CD14-positive monocyte (primary cell): Measurements from ENCODE around the gene AZIN2. TPM values are rescaled to one million over a fixed set of nuclear protein-coding genes. Genes with fewer than 3 reads are reported as not detected.

Experiments
- DNase-seq, 3 donors: peaks; one replicate each; pipeline ENCODE4 v3.0.0-alpha.2; 2011 to 2022
- H2AFZ ChIP-seq: 2 replicates; pipeline ENCODE4 v1.6.0; 2012; ENCODE audit warnings: mild to moderate bottlenecking, low read depth, low read length, inconsistent platforms; ENCODE audit not compliant: insufficient read depth, poor library complexity, severe bottlenecking
- H3K27ac ChIP-seq, 2 donors: 1 replicate in 1 of 2; 2 replicates in 1 of 2; pipeline ENCODE4 v1.5.1; 2012 to 2013; ENCODE audit warnings: low read length in 2 of 2, control low read depth in 1 of 2, inconsistent platforms in 1 of 2, low read depth in 1 of 2, mild to moderate bottlenecking in 1 of 2
- H3K27me3 ChIP-seq, 2 donors: one replicate each; pipeline versions ENCODE4 v1.6.0 to v1.6.1; 2011 to 2013; ENCODE audit warnings: low read length in 2 of 2; ENCODE audit not compliant: control insufficient read depth in 2 of 2, insufficient read depth in 2 of 2
- H3K36me3 ChIP-seq, 2 donors: replicated peaks in 1 of 2; 1 replicate in 1 of 2; 2 replicates in 1 of 2; pipeline versions ENCODE4 v1.5.1 to v1.6.1; 2012 to 2013; ENCODE audit warnings: low read length in 2 of 2, control low read depth in 1 of 2, inconsistent platforms in 1 of 2, mild to moderate bottlenecking in 1 of 2; ENCODE audit not compliant: insufficient read depth in 2 of 2, control insufficient read depth in 1 of 2
- H3K4me1 ChIP-seq, 2 donors: 1 replicate in 1 of 2; 2 replicates in 1 of 2; pipeline versions ENCODE4 v1.5.1 to v1.6.1; 2012 to 2013; ENCODE audit warnings: low read length in 2 of 2, control low read depth in 1 of 2, inconsistent platforms in 1 of 2, mild to moderate bottlenecking in 1 of 2, moderate library complexity in 1 of 2; ENCODE audit not compliant: insufficient read depth in 2 of 2, control insufficient read depth in 1 of 2
- H3K4me2 ChIP-seq: replicated peaks from 2 replicates; pipeline ENCODE3; 2012; ENCODE audit warnings: low read length, moderate library complexity, mild to moderate bottlenecking; ENCODE audit not compliant: poor library complexity, severe bottlenecking; ENCODE audit errors: extremely low read depth
- H3K4me3 ChIP-seq, 3 experiments: fragments of 200-600 bp in 1 of 3; sonication (generic) in 1 of 3; replicated peaks in 1 of 3; 1 replicate in 2 of 3; 2 replicates in 1 of 3; pipeline ENCODE4 v1.5.1; 2011 to 2013; ENCODE audit warnings: low read length in 3 of 3, mild to moderate bottlenecking in 3 of 3, control low read depth in 2 of 3, low read depth in 2 of 3, inconsistent platforms in 1 of 3, moderate library complexity in 1 of 3
- H3K79me2 ChIP-seq: 2 replicates; pipeline ENCODE4 v1.6.0; 2012; ENCODE audit warnings: mild to moderate bottlenecking, control low read depth, inconsistent platforms, low read length, moderate library complexity; ENCODE audit not compliant: insufficient read depth
- H3K9ac ChIP-seq: 2 replicates; pipeline ENCODE4 v1.6.0; 2017; ENCODE audit warnings: low read length, mild to moderate bottlenecking; ENCODE audit not compliant: insufficient read depth, poor library complexity, severe bottlenecking
- H3K9me3 ChIP-seq, 2 donors: replicated peaks in 1 of 2; 1 replicate in 1 of 2; 2 replicates in 1 of 2; pipeline versions ENCODE4 v1.5.1 to v1.6.1; 2012 to 2013; ENCODE audit warnings: low read length in 2 of 2, control low read depth in 1 of 2; ENCODE audit not compliant: control insufficient read depth in 1 of 2, insufficient read depth in 1 of 2
- H4K20me1 ChIP-seq: 2 replicates; pipeline ENCODE4 v1.6.0; 2012; ENCODE audit warnings: mild to moderate bottlenecking, low read length, control low read depth, moderate library complexity; ENCODE audit not compliant: insufficient read depth
- H3K27ac Mint-ChIP-seq, 7 donors: one replicate each; pipeline ENCODE4 v1.8.0; 2020; ENCODE audit warnings: mild to moderate bottlenecking in 7 of 7, mixed read lengths in 7 of 7, moderate library complexity in 6 of 7, inconsistent platforms in 2 of 7
- H3K27me3 Mint-ChIP-seq, 3 donors: one replicate each; pipeline ENCODE4 v1.8.0; 2021 to 2022; ENCODE audit warnings: low read depth in 3 of 3, mild to moderate bottlenecking in 3 of 3, mixed read lengths in 3 of 3, moderate library complexity in 3 of 3, inconsistent platforms in 1 of 3
- H3K36me3 Mint-ChIP-seq, 2 donors: one replicate each; pipeline ENCODE4 v1.8.0; 2020; ENCODE audit warnings: mixed read lengths in 2 of 2, inconsistent platforms in 1 of 2, mild to moderate bottlenecking in 1 of 2
- H3K4me1 Mint-ChIP-seq: one replicate; pipeline ENCODE4 v1.8.0; 2020; ENCODE audit warnings: mild to moderate bottlenecking, mixed read lengths
- H3K4me3 Mint-ChIP-seq, 2 donors: one replicate each; pipeline ENCODE4 v1.8.0; 2020; ENCODE audit warnings: mild to moderate bottlenecking in 2 of 2, mixed read lengths in 2 of 2, moderate library complexity in 1 of 2
- H3K9me3 Mint-ChIP-seq, 7 donors: one replicate each; pipeline ENCODE4 v1.8.0; 2020 to 2022; ENCODE audit warnings: mixed read lengths in 7 of 7, mild to moderate bottlenecking in 6 of 7, moderate library complexity in 6 of 7, inconsistent platforms in 2 of 7
- CTCF ChIP-seq: fragments of 200-600 bp; IDR thresholded peaks from one replicate; pipeline ENCODE4 v1.8.0; 2022; ENCODE audit warnings: antibody characterized with exemption, mild to moderate bottlenecking
- WGBS: methylation state at CpG from one replicate; pipeline ENCODE4 v1.1.5; 2013; ENCODE audit warnings: missing lambda C conversion rate; ENCODE audit not compliant: insufficient coverage; 5-methylcytosine and 5-hydroxymethylcytosine counted together
- intact Hi-C, 2 donors: fragments of 100-400 bp; cut with micrococcal nuclease; formaldehyde crosslinking; loops; one replicate each; pipeline versions ENCODE4 v1.15.0 to v1.15.1; 2023
- polyA plus RNA-seq, 3 donors: library from polyadenylated mRNA; depleted of rRNA in 1 of 3; unstranded in 2 of 3; stranded (reverse) in 1 of 3; fragments of 300-500 nt in 2 of 3; fragments of >200 nt in 1 of 3; fragmentation: Illumina TruSeq in 2 of 3; gene quantifications; 1 replicate in 2 of 3; 2 replicates in 1 of 3; pipeline ENCODE4 v1.2.3, GENCODE V29; 2012 to 2021

Gene AZIN2
- polyA plus RNA-seq, 3 donors, result 0.03 to 0.89 TPM; not detected in 1

GRCh38 chr1:33126411-33127000 lies 45.6 kb downstream of the AZIN2 start:
- Histone ChIP-seq H3K27me3 (no peaks in the 10 kb centered on the region), H3K4me1 (peaks cover 13 to 18% of the 10 kb centered on the region in 2 donors), H3K9me3 (peaks cover 0 to 3% of the 10 kb centered on the region in 2 donors)

More at GRCh38 chr1:33126411-33127000, 45.6 kb downstream of the AZIN2 start:
- Mint-ChIP-seq H3K27ac (peak overlapping the region; percentile 87 to 96 (median 93)), H3K36me3 (peaks cover 3 to 8% of the 10 kb centered on the region in 2 donors), H3K27me3 (peaks cover 4 to 16% (median 12%) of the 10 kb centered on the region in 3 donors), H3K4me1 (peaks cover 18% of the 10 kb centered on the region), H3K4me3 (peak overlapping the region; percentile 91 to 94), H3K9me3 (peaks cover 0 to 9% (median 5%) of the 10 kb centered on the region in 7 donors)
- Histone ChIP-seq H3K36me3 (no peaks in the 10 kb centered on the region), H3K9ac (peak overlapping the region; percentile 71), H2AFZ (peak overlapping the region; percentile 96), H3K4me3 (peak overlapping the region; percentile 64 to 93 (median 84)), H3K27ac (peak overlapping the region; percentile 34 to 93), H3K4me2 (peak overlapping the region; percentile 85), H4K20me1 (no peaks in the 10 kb centered on the region), H3K79me2 (no peaks in the 10 kb centered on the region)
- TF ChIP-seq CTCF, result no peak
- intact Hi-C loops, result loop anchor here in 1 of 2 donors (10.0 kb wide), 1 partner anchor 58 kb away; the partner anchor contains the start of gene TRIM62
- WGBS, result 29% methylated on average over 3 of the region's 9 CpGs
- peak in 1 of 3 donors; percentile 1 for DNase-seq
